Measurements from ENCODE around the gene PCDH9.

DNA sequence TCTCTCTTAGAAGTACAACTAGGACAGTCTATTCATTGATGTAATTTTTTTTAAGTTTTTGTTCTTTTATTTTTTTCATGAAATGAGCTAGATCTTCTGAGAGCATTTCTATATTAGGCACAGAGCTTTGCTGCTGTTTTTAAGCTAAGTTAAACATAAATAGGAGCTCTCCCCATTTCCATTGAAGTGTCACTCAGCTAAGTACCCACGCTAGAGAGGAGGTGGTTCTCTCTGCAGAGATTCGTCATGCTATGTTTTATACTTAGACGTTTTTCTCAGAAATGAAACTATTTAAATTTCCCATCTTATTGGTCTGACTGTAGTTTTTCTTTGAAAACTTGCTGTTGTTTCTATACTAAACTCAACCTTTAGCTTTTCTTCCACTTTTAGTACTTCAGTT lies 271.5 kb downstream of the PCDH9 start:
- TF ChIP-seq, protein P1, sequence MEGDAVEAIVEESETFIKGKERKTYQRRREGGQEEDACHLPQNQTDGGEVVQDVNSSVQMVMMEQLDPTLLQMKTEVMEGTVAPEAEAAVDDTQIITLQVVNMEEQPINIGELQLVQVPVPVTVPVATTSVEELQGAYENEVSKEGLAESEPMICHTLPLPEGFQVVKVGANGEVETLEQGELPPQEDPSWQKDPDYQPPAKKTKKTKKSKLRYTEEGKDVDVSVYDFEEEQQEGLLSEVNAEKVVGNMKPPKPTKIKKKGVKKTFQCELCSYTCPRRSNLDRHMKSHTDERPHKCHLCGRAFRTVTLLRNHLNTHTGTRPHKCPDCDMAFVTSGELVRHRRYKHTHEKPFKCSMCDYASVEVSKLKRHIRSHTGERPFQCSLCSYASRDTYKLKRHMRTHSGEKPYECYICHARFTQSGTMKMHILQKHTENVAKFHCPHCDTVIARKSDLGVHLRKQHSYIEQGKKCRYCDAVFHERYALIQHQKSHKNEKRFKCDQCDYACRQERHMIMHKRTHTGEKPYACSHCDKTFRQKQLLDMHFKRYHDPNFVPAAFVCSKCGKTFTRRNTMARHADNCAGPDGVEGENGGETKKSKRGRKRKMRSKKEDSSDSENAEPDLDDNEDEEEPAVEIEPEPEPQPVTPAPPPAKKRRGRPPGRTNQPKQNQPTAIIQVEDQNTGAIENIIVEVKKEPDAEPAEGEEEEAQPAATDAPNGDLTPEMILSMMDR (IDR thresholded peaks at IDR 0.05 in 8 of 11, conservative IDR thresholded peaks at IDR 0.05 in 3 of 11) = no peak
- no peak for TF ChIP-seq POLR2AphosphoS5 (IDR thresholded peaks at IDR 0.05)
